Renal cortical epithelial cell (primary cell): Measurements from ENCODE around the gene GLIPR1. TPM values are rescaled to one million over a fixed set of nuclear protein-coding genes. Genes with fewer than 3 reads are reported as not detected.
"Not testable (repeated sequence)": the region's sequence is repeated elsewhere in the genome, so short reads cannot be mapped to it uniquely, and the experiment has no call there.

Experiments
- DNase-seq: peaks from one replicate; pipeline ENCODE4 v3.0.0-alpha.2; 2011; ENCODE audit warnings: low read depth
- total RNA-seq: library from RNA; depleted of rRNA; stranded (reverse); fragments of >200 nt; gene quantifications from 2 replicates; pipeline ENCODE4 v1.2.3, GENCODE V29; 2014

GLIPR1 gene
- total RNA-seq, 1 donor from 2014 or later: 34.4 TPM

DNA sequence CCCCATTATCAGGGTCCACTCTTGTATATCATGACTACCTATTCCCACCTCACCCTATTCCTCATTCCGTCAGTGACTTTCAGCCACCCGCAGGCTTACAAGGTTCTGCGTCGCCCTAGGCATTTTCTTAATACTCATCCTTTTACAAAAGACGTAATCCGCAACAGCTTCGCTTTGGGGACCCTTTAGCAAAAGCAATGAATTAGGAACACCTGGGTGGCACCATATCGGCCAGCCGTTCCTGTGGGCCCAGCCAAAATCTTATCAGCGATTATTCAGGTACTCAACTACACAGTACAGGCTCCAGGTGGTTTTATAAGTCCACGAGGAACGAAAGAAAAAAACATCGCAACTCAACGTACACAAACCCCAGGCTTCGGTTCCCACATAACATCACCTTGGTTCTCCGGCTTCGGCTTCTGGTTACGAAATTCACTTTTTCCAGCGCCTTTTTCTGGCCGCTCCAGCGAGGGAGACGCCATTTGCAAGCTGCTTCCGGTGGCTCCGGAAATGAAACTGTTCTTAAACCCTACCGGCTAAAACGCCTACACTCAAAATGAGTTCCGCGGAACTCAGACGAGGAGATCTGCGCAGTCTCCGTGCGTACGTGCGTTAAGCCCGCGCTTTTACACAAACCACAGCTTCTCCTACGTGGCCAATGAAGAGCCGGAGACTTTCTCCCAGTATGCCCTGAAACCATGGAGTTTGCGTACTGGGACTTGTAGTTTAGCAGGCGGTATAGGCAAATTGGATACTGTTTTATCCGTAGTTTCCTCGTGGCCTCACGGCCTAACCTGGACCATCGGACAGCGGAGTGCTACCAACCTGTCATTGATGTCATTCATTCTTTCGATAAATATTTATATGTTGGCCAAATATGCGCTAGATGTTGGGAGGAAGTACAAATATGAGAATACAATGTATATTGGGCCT, 30.8 kb downstream of the GLIPR1 start, which contains the start of gene KRR1:
Gene KRR1, minus strand, starts transcription at position 494 of the 933 bp plus-strand sequence. Its CDS starts 12 bp downstream, at position 482.
- DNase-seq: peak; percentile 98

DNA sequence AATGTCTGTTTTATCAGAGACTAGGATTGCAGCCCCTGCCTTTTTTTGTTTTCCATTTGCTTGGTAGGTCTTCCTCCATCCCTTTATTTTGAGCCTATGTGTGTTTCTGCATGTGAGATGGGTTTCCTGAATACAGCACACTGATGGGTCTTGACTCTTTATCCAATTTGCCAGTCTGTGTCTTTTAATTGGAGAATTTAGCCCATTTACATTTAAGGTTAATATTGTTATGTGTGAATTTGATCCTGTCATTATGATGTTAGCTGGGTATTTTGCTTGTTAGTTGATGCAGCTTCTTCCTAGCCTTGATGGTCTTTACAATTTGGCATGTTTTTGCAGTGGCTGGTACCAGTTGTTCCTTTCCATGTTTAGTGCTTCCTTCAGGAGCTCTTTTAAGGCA, 40.7 kb downstream of the GLIPR1 start:
- not testable (repeated sequence) for DNase-seq

DNA sequence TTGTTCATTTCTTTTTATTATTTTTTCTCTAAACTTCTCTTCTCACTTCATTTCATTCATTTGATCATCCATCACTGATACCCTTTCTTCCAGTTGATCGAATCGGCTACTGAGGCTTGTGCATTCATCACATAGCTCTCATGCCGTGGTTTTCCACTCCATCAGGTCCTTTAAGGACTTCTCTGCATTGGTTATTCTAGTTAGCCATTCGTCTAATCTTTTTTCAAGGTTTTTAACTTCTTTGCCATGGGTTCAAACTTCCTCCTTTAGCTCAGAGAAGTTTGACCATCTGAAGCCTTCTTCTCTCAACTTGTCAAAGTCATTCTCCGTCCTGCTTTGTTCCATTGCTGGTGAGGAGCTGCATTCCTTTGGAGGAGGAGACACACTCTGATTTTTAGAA, 41.6 kb downstream of the GLIPR1 start:
- not testable (repeated sequence) for DNase-seq

DNA sequence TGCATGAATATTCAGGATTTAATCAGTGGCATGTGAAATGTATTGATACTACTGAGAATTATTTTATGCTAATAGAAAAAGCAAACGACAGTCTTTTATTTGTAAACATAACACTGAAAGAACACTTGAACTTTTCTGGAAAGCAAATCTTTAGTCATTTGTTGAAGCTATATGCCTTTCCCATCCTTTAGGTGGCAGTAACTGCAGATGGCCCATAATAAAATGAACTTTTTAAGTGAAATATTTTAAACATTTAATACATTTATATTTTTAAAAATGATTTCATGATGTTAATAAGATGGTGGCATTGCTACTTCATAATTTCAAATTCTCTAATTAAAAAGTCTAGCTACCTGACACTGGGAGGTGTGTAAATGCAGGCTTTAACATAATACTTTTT, 44.7 kb downstream of the GLIPR1 start:
- no peak for DNase-seq

DNA sequence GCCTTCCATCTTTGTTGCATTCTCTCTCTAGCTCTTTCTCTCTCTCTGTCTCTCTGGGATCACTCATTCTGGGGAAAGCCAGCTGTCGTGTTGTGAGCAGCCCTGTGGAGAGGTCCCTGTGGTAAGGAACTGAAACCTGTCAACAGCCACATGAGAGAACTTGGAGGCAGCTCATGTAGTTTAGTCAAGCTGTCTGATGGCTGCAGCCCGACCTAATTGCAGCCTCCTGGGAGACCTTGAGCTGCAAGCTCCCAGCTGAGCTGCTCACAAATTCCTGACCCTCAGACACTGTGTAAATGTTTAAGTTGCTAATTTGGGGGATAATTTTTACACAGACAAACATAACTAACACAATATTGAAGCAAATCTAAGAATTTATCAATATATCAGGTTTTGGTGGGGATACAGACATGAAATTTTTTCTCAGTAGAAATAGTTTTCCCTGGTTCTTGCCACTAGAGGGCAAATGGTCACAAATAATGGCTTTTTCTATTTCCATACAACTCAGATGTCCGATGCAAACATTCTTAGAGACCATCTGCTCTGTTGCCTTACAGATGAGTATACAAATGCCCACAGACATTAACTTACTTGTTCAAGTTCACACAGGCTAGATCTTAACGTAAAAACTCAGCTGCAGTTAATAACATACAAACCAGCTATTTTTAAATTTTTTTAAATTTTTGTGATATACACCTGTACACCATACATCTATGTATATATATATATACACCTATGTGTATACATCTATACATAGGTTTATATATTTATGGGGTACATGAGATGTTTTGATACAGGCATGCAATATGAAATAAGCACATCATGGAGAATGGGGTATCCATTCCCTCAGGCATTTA, 46.3 kb downstream of the GLIPR1 start:
- peak; percentile 46 for DNase-seq

DNA sequence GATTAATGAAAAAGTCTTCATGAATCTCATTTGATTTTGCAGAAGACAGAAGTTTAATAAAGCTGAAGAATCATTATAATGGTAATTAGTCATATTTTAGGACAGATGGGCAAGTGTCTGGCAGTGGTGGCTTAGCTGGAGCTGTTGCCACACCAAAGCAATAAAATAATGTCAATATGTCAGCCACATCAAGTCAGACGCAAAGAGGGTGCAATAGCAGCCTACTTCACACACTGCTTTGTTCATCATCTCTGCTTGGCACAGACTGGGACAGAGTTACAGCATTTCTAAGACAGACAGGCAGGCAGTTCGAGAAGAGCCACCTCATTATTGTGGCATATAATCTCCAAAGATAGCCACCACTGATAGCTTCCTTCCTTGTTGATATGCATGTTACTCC, 47.7 kb downstream of the GLIPR1 start:
- no peak for DNase-seq

DNA sequence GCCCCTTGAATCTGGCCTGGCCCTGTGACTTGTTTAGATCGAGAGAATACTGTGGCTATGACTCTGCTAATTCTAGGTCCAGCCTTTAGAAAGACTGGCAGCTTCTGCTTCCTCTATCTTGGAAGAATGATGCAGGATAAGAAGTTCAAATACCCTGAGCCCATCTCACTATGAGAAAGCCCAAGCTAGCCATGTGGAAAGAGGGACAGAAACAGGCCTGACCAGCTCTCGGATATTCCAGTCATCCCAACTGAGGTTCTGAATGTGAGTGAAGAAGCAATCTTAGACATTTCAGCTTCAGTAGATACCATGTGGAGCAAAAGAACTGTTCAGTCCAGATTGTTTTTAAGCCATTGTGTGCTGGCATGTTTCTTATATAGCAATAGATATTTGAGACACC, 48.1 kb downstream of the GLIPR1 start:
- no peak for DNase-seq

DNA sequence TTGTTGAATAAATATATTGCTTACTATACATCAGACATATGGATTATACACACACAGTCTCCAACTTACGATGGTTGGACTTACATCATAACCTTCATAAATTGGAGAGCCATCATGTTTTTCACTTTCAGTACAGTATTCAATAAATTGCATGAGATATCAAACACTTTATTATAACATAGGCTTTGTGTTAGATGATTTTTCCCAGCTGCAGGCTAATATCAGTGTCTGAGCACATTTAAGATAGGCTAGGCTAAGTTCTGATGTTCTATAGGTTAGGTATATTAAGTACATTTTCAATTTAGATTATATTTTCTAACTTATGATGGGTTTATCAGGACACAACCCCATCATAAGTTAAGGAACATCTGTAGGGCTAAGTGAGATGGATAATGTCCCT, 48.8 kb downstream of the GLIPR1 start:
- no peak for DNase-seq

DNA sequence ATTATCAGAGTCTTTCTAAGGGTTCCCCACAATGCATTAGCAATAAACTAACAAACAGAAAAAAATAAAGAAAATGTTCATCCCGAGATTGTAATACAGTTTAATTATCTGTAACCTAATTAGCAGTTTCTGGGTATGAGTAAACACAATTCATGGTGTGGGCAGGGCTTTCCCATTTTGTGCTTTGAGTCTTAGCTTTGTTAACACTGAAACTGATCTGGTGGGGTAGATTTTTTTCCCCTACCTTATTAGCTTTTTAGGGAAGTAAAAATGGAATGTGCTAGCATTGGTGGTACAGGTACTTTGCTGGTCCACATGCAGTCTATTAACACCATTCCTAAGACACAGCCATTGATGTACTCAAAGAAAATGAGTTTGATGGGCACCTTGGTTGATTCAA, 49.3 kb downstream of the GLIPR1 start:
- no peak for DNase-seq

DNA sequence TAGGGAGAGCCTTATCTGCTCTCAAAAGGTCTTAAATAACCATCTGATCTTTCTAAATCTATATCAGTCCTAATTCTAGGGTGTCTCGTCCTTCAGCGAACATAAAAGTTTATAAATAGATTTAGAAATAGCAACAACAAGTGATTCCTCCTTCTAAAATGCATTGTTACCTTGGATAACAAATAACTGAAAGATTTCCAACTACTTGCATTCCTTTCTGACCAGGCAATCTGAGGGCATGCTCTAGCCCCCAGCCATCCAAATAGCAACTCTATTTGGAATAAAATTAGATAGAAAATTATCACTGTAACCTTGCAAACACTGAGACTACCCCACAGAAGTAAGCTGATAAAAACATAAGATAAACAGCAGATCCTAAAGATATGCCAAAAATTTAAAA, 52.7 kb downstream of the GLIPR1 start:
- peak; percentile 21 for DNase-seq

DNA sequence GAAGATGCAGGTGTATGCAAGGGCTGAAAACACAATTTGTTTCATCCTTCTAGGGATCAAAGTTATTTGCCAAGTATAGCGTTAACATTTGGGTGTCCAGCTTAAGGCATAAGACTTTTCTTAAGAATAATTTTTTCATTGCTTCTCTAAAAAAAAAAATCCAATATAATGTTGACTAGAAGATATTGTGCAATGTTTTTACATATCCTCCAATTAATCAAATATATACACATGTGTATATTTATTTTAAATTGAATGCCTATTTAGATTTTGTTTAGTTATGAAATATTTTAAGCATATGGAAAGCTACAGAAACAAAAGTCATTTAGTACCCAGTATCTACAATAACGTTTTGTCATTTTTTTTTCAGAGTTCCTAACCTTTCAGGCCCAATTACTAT, 59.3 kb downstream of the GLIPR1 start:
- DNase-seq: no peak

DNA sequence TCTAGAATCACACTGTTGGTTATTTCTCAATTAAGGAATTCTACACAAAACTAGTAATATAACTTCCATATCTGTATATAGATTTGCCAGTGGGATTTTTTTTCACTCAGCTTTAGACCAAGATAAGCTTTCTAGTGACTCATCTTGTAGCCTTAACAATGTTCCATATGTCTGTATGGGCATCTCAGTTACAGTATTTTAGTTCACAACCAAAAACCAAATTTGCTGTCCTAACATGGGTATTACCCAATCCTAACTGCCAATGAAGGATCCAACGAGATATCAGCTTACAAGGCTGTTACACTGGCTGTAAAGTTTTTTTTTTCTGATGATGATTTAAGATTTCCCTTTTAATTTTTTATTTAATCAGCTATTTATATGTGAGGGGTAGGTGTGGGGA, 62.4 kb downstream of the GLIPR1 start:
- DNase-seq: no peak

DNA sequence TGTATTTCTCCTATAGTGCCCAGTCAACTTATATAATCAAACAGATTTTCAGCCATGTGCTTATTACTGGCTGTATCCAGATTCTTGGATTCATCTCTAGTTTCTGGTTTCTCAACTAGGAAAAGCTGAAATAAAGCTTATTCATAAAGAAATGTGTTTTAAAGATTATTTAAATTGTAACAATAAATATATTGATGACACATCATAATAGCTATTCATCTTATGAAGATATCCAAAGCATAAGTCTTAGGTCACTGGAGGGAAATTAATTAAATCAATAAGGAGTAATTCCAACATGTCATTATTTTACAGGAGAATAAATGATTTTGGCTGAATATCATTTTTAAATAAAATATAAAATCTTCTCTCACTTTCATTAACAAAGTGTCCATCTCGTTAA, 63.0 kb downstream of the GLIPR1 start:
- no peak for DNase-seq

DNA sequence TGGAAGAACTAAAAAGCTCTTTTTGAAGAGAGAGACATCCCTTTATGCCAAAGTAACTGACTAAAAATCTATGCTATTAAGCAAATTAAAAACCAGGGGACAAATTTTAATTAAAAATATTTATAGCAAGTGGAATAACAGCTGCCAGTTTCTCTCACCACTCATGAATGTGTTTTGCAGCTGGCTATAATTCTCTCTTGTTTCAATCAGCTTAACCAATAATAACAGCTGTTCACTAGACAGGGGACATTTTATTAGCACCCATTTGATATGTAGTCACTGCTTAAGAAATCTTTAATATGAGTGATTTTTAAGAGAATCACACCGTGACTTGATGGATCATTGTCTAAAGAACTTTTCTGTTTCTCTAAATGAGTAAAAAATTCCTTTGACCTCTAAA, 65.1 kb downstream of the GLIPR1 start:
- no peak for DNase-seq

DNA sequence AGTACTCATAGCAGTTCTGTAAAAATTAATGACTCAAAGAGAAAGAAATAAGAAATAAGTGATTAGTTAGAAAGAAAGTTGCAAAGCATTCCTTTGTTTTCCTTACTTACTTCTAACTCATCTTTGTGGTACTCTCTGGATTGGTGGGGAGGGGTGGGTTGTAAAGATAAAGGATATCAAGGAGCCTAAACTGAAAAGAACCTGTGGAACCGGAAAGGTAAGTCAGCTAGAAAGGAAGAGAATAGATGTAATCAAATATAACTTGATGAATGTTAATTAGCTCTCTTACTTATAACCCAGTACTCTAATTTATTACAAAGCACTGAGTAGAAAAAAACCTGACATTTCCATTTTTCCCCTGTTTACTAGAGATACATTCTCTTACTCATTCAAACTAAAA, 68.3 kb downstream of the GLIPR1 start:
- no peak for DNase-seq

DNA sequence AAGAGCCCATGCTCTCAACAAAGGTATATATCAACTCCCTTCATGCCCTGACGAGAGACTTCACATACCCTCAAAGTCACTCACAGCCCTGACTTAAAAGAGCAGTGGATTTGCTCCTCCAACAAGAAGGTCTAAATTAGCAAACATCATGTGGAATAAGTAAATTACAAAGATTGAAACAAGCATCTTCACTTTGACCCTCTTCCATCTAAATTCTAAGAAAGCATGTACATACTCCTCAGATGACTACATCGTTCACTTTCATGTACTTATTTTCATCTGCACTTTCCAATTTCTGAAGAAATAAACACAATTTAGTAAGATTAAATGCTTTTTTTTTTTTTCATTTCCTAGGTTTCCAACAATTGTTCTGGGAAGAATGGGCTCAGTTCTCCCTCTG, 69.4 kb downstream of the GLIPR1 start:
- no peak for DNase-seq

DNA sequence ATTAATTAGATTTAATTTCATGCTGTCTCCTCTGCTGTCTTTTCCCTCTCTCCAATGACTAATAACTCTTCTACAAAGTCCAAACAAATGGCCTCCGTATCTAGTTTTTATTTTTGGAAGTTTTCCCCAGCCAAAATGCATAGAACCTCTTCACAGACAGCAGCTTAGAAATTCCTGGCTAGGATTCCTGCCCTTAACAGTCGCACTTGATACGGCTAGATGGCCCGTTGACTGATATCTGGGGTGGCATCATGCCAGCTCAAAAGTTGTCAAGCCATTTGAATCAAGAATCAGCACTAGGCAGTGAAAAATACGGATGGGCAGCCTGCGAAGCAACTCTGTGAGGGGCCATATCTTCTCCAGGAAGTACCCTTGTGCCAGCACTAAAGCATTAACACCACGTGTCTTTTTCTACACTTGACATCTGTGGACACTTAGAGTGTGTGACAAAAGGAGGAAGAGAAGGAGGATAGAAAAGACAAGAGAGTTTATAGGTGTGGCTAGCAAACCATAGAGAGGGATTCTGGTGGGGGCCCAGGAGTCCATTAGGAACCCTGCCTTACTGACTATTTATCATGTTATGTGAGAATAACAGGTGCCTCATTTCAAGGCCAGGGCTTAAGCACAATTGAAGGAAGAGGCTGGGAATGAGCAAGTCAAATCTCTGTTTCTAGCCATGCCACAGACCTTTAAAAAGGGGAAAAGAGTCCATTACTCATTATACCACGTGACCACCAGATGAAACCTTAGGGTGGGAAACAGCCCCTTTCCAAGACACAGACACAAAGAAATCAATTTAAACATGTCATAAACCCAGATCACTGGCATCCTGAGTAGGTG, 70.1 kb downstream of the GLIPR1 start:
- no peak for DNase-seq

DNA sequence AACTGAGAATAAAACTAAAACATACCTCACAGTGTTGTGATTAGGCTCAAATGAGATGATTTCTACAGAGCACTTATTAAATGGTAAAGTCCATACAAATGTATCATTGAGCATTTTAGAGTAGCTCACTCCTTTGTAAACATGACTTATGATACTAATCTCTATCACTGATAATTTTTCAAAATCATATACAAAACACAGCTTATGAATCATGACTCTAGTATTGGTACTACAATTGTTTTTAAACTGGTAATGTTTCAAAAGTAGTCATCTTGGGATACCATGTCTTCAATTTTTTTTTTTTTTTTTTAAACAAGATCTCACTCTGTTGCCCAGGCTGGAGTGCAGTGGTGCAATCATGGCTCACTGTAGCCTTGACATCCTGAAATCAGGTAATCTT, 70.9 kb downstream of the GLIPR1 start:
- no peak for DNase-seq

DNA sequence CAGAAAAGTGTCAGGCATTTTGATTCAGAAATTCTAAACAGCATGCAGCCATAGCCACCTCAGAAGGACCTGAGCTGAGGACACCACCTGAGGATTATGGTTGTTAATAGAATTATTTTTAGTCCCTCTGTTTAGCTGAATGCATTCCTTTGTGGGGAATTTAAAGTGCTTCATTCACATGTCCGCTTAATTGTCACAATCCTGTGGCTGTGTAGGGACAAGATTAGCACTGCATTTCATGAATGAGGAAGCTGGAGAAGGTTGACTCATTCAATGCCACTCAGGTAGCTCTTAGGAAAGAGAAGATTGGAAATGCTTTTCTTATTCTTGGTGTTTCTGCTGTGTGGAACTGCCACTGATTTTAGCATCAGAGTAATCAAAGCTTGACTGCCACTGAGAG, 72.8 kb downstream of the GLIPR1 start:
- DNase-seq: peak; percentile 76
